ENCODE data around the gene TSTD2. TPM values are rescaled to one million over a fixed set of nuclear protein-coding genes. Genes with fewer than 3 reads are reported as not detected.

TSTD2 gene
- total RNA-seq, 1 experiment from 2014 or later, result 16.8 TPM

- TF ChIP-seq E2F1 (CRISPR knock-in tag; IDR thresholded peaks at IDR 0.05), result no peak
- peak; percentile 79 for TF ChIP-seq USF2 (CRISPR knock-in tag; IDR thresholded peaks at IDR 0.05)
- no peak for TF ChIP-seq ZNF671 (CRISPR knock-in tag; IDR thresholded peaks at IDR 0.05)
- peak; percentile 88 for TF ChIP-seq MYBL2 (CRISPR knock-in tag; IDR thresholded peaks at IDR 0.05)
- TF ChIP-seq ELF4 (CRISPR knock-in tag; IDR thresholded peaks at IDR 0.05; ENCODE audit: low read depth), result no peak
- TF ChIP-seq TP53 (CRISPR knock-in tag; IDR thresholded peaks at IDR 0.05), result peak; percentile 32; the same call in 1 of the 2 replicates
- TF ChIP-seq ZBTB43 (CRISPR knock-in tag; IDR thresholded peaks at IDR 0.05), result peak; percentile 2; the same call in 1 of the 2 replicates
- TF ChIP-seq GRHL2 (CRISPR knock-in tag; IDR thresholded peaks at IDR 0.05; ENCODE audit: insufficient replicate concordance, severe bottlenecking), result no peak
- TF ChIP-seq ATF1 (CRISPR knock-in tag; IDR thresholded peaks at IDR 0.05), result no peak
- no peak for TF ChIP-seq FOXJ3 (CRISPR knock-in tag; IDR thresholded peaks at IDR 0.05; ENCODE audit: borderline replicate concordance)
- TF ChIP-seq HMGA2 (CRISPR knock-in tag; IDR thresholded peaks at IDR 0.05), result no peak
- no peak for TF ChIP-seq ZNF396 (CRISPR knock-in tag; IDR thresholded peaks at IDR 0.05; ENCODE audit: borderline replicate concordance)
- TF ChIP-seq NR2C2 (CRISPR knock-in tag; IDR thresholded peaks at IDR 0.05), result peak; percentile 83
- TF ChIP-seq JAZF1 (CRISPR knock-in tag; IDR thresholded peaks at IDR 0.05), result no peak
- TF ChIP-seq OVOL2 (CRISPR knock-in tag; IDR thresholded peaks at IDR 0.05; ENCODE audit: borderline replicate concordance), result no peak
- TF ChIP-seq ESRRA (CRISPR knock-in tag; IDR thresholded peaks at IDR 0.05; ENCODE audit: borderline replicate concordance), result no peak
- peak; percentile 90; the same call in 1 of the 2 replicates for TF ChIP-seq ARID4B (CRISPR knock-in tag; IDR thresholded peaks at IDR 0.05; ENCODE audit: borderline replicate concordance)
- TF ChIP-seq KAT7 (CRISPR knock-in tag; IDR thresholded peaks at IDR 0.05; ENCODE audit: borderline replicate concordance), result no peak
Measured at GRCh38 chr9:97632985-97633858, at the start of gene TSTD2, which contains the start of gene NCBP1 (continued).

- H3K36me3 Mint-ChIP-seq, result peaks cover 2% of the 10 kb centered on the region; the same call in 1 of the 2 replicates
- no peak for ATAC-seq
- no peak overlapping the region for H3K27ac Mint-ChIP-seq
- no peak for DNase-seq (ENCODE audit: low spot score)
- POLR2A ChIA-PET, result no interaction called here
- no peaks in the 10 kb centered on the region for H3K4me1 Mint-ChIP-seq
- CTCF ChIA-PET, result no interaction called here
- H3K27me3 Mint-ChIP-seq (ENCODE audit: low read depth), result no peaks in the 10 kb centered on the region
- H3K4me3 Mint-ChIP-seq, result no peak overlapping the region
- H3K9me3 Mint-ChIP-seq, result no peaks in the 10 kb centered on the region
- TF ChIP-seq ZBTB43 (CRISPR knock-in tag; IDR thresholded peaks at IDR 0.05) (no peak), PREB (CRISPR knock-in tag; IDR thresholded peaks at IDR 0.05; ENCODE audit: borderline replicate concordance) (no peak), FOXP4 (CRISPR knock-in tag; IDR thresholded peaks at IDR 0.05) (no peak), MXD4 (CRISPR knock-in tag; IDR thresholded peaks at IDR 0.05; ENCODE audit: borderline replicate concordance) (no peak), E2F1 (CRISPR knock-in tag; IDR thresholded peaks at IDR 0.05) (no peak)
Measured at GRCh38 chr9:97682242-97682641, 49.1 kb upstream of the TSTD2 start.
